ENCODE results near the gene AASDH. TPM values are rescaled to one million over a fixed set of nuclear protein-coding genes. Genes with fewer than 3 reads are reported as not detected.

Gene AASDH
- total and polyA plus RNA-seq, 9 donors: 5.0 to 16.7 (median 10.1) TPM

DNA sequence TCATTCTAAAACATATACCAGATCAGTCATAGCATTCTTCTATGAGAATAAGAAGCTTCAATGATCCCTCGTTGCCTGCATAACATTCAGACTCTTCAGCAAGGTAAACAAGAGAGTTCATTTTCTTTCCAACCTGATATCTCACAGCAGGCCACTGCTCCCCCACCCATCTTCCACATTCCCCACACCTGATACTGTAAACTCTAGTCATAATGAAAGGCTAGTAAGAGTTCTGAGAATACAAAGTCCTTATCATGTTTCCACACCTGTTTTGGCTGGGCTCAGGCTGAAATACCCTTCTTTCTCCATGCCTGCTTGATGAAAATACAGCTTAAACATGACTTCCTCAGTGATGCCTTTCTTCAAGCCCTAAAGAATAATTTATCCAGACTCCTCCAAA lies 2.3 kb upstream of the AASDH start:
- intact Hi-C loops (cut with DNase I): no loop called here

DNA sequence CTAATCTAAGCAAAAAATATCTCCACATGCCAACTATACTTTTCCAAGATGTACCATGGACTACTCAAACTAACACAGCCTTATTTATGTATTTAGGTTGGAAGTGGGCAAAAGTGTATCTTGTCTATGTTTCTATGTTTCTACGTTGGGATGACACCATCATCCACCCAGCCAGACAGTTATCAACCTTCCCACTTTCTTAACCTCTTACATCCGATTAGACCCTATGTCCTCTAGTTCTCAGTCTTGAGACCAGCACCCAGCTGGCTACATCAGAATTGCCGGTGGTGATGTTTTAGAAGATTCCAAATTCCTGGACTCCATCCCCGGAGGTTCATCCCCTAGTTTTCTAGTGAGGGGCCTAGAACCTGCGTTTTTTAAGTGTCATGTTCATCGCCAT lies 1.0 kb upstream of the AASDH start:
- peaks cover 2% of the 10 kb centered on the region for H3K4me1 ChIP-seq (ENCODE audit: insufficient read depth)
- WGBS, 3 donors: 12 to 18% (median 13%) methylated on average over 6 of the region's 6 CpGs
- peak overlapping the region; percentile 43 for H3K4me3 ChIP-seq
- intact Hi-C loops (cut with DNase I): no loop called here
- H3K27ac ChIP-seq: peak overlapping the region in 1 of 2 donors; percentile 18
- TF ChIP-seq, protein P1, sequence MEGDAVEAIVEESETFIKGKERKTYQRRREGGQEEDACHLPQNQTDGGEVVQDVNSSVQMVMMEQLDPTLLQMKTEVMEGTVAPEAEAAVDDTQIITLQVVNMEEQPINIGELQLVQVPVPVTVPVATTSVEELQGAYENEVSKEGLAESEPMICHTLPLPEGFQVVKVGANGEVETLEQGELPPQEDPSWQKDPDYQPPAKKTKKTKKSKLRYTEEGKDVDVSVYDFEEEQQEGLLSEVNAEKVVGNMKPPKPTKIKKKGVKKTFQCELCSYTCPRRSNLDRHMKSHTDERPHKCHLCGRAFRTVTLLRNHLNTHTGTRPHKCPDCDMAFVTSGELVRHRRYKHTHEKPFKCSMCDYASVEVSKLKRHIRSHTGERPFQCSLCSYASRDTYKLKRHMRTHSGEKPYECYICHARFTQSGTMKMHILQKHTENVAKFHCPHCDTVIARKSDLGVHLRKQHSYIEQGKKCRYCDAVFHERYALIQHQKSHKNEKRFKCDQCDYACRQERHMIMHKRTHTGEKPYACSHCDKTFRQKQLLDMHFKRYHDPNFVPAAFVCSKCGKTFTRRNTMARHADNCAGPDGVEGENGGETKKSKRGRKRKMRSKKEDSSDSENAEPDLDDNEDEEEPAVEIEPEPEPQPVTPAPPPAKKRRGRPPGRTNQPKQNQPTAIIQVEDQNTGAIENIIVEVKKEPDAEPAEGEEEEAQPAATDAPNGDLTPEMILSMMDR (IDR thresholded peaks at IDR 0.05): no peak
- TF ChIP-seq EP300 (IDR thresholded peaks at IDR 0.05) (no peak), POLR2A (IDR thresholded peaks at IDR 0.05) (no peak)
- H3K36me3 ChIP-seq: no peaks in the 10 kb centered on the region
- H3K27me3 ChIP-seq: no peaks in the 10 kb centered on the region
- no peaks in the 10 kb centered on the region for H3K9me3 ChIP-seq
- no peak for DNase-seq

More for the DNA sequence above, 2.3 kb upstream of the AASDH start:
- H3K36me3 ChIP-seq: no peaks in the 10 kb centered on the region
- 21 to 44% (median 30%) methylated on average over 1 of the region's 1 CpG for WGBS, 3 donors
- H3K27me3 ChIP-seq: no peaks in the 10 kb centered on the region
- peaks cover 2% of the 10 kb centered on the region for H3K4me1 ChIP-seq (ENCODE audit: insufficient read depth)
- H3K9me3 ChIP-seq: no peaks in the 10 kb centered on the region
- no peak for DNase-seq
- H3K4me3 ChIP-seq: no peak overlapping the region
- no peak overlapping the region for H3K27ac ChIP-seq
- TF ChIP-seq, protein P1 (IDR thresholded peaks at IDR 0.05): no peak
- no peak for TF ChIP-seq EP300 (IDR thresholded peaks at IDR 0.05)
- no peak for TF ChIP-seq POLR2A (IDR thresholded peaks at IDR 0.05)

DNA sequence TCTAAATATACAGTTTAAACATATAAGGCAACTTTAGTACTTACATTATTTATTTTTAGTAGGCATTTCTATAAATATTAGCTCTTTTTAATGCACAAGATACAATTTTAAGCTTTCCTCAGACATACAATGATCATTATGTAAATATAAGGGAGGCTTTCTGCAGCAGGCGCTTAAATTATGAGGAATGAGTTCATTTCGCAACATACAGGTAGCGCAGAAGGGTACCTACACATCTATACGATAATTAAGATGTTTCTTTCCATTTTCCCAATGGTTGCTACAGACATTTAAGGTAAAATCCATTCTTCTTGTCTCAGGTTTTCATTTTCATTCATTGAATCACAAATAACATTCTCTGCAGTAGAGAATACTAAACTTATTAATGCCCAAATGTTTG lies 1.2 kb downstream of the AASDH start:
- Histone ChIP-seq H3K4me3 (no peak overlapping the region), H3K9me3 (no peaks in the 10 kb centered on the region), H3K27me3 (no peaks in the 10 kb centered on the region), H3K27ac (no peak overlapping the region), H3K36me3 (no peaks in the 10 kb centered on the region), H3K4me1 (ENCODE audit: insufficient read depth) (peaks cover 2% of the 10 kb centered on the region)
- WGBS, 3 donors: 95 to 96% (median 95%) methylated on average over 4 of the region's 4 CpGs
- no peak for DNase-seq
- TF ChIP-seq, protein P1 (IDR thresholded peaks at IDR 0.05): no peak
- TF ChIP-seq POLR2A (IDR thresholded peaks at IDR 0.05) (no peak), EP300 (IDR thresholded peaks at IDR 0.05) (no peak)
- intact Hi-C loops (cut with DNase I): no loop called here

DNA sequence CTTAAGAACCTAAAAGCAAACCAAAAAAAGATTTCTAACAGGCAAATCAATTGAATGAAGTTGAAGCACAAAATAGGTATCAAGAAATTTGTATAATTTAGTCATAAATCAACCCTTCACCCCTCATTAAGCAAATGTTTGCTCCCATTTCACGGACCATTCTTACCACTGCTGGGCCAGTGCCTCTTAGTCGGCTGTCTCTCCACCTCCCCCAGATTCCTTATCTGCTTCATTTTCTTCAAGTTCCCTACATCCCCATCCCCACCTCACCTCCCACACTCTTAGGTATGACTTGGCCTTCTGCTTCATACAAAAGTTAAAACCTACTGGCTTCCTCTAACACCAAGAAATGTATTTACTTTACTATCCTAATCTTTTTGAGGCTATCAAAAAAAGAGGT lies 11.8 kb downstream of the AASDH start:
- H3K4me3 ChIP-seq: no peak overlapping the region
- no peak overlapping the region for H3K27ac ChIP-seq
- TF ChIP-seq, protein P1 (IDR thresholded peaks at IDR 0.05): no peak
- TF ChIP-seq EP300 (IDR thresholded peaks at IDR 0.05): no peak
- TF ChIP-seq POLR2A (IDR thresholded peaks at IDR 0.05): no peak
- WGBS, 3 donors: 39 to 59% (median 53%) methylated on average over 2 of the region's 2 CpGs
- no peaks in the 10 kb centered on the region for H3K27me3 ChIP-seq
- no peaks in the 10 kb centered on the region for H3K36me3 ChIP-seq
- H3K9me3 ChIP-seq: no peaks in the 10 kb centered on the region
- DNase-seq: no peak
- no peaks in the 10 kb centered on the region for H3K4me1 ChIP-seq (ENCODE audit: insufficient read depth)
- intact Hi-C loops (cut with DNase I): no loop called here
